Large intestine (tissue), 3 donors: ENCODE results near the gene C1QTNF4. TPM values are rescaled to one million over a fixed set of nuclear protein-coding genes. Genes with fewer than 3 reads are reported as not detected.

ENCODE experiments used
- DNase-seq, 2 donors: peaks; one replicate each; pipeline versions ENCODE4 v3.0.0 to v3.0.0-alpha.2; 2013
- H3K27ac ChIP-seq: one replicate; pipeline ENCODE4 v1.5.1; 2013; ENCODE audit warnings: low read length
- H3K27me3 ChIP-seq: 2 replicates; pipeline ENCODE4 v1.6.1; 2013; ENCODE audit warnings: low read length; ENCODE audit not compliant: control insufficient read depth, insufficient read depth
- H3K36me3 ChIP-seq: 2 replicates; pipeline ENCODE4 v1.6.1; 2013; ENCODE audit warnings: low read length; ENCODE audit not compliant: control insufficient read depth, insufficient read depth
- H3K4me1 ChIP-seq: one replicate; pipeline ENCODE4 v1.6.1; 2013; ENCODE audit warnings: low read length; ENCODE audit not compliant: control insufficient read depth, insufficient read depth
- H3K4me3 ChIP-seq: one replicate; pipeline ENCODE4 v1.5.1; 2013; ENCODE audit warnings: low read length
- H3K9me3 ChIP-seq: one replicate; pipeline ENCODE4 v1.6.1; 2013; ENCODE audit warnings: mild to moderate bottlenecking, low read depth, low read length, moderate library complexity; ENCODE audit not compliant: control insufficient read depth
- WGBS: methylation state at CpG from one replicate; pipeline ENCODE4 v1.1.5; 2013; ENCODE audit warnings: low lambda C conversion rate; ENCODE audit not compliant: insufficient coverage; 5-methylcytosine and 5-hydroxymethylcytosine counted together
- polyA plus RNA-seq: library from polyadenylated mRNA; unstranded; fragments of 120-200 nt; gene quantifications from one replicate; pipeline ENCODE4 v1.2.1, GENCODE V29; 2013

The C1QTNF4 gene
- polyA plus RNA-seq, 1 donor = 3.7 TPM

GRCh38 chr11:47586098-47586855 lies 7.9 kb downstream of the C1QTNF4 start, which contains the start of gene FAM180B:
Gene FAM180B (plus strand): TSS chr11:47586678. CDS start chr11:47586769, 91 bp downstream.
- Histone ChIP-seq H3K27me3 (peaks cover 4% of the 10 kb centered on the region), H3K36me3 (peaks cover 38% of the 10 kb centered on the region), H3K4me1 (peaks cover 17% of the 10 kb centered on the region), H3K4me3 (no peak within 1 kb of the TSS), H3K9me3 (peaks cover 5% of the 10 kb centered on the region), H3K27ac (peak within 1 kb of the TSS; percentile 60)
- DNase-seq = no peak
- no CpG with 5 or more reads among the region's 12 CpGs for WGBS

- Histone ChIP-seq H3K27me3 (no peaks in the 10 kb centered on the region), H3K4me3 (no peak overlapping the region), H3K4me1 (peaks cover 22% of the 10 kb centered on the region), H3K9me3 (no peaks in the 10 kb centered on the region), H3K36me3 (peaks cover 51% of the 10 kb centered on the region), H3K27ac (no peak overlapping the region)
- no peak for DNase-seq
- WGBS = no CpG with 5 or more reads among the region's 5 CpGs
Observed at GRCh38 chr11:47583844-47584243, 10.4 kb downstream of the C1QTNF4 start.

GRCh38 chr11:47578524-47579494 lies 15.4 kb downstream of the C1QTNF4 start, which contains the start of the genes KBTBD4 and NDUFS3:
Gene KBTBD4 (minus strand): TSS chr11:47578970. CDS start chr11:47578951, 19 bp downstream.
Gene NDUFS3 (plus strand): TSS chr11:47579074. CDS start chr11:47579092, 18 bp downstream.
- H3K4me1 ChIP-seq = peaks cover 15% of the 10 kb centered on the region
- DNase-seq = peak; percentile 87 to 92
- H3K36me3 ChIP-seq = peaks cover 48% of the 10 kb centered on the region
- WGBS = no CpG with 5 or more reads among the region's 72 CpGs
- H3K4me3 ChIP-seq = peak within 1 kb of the TSS; percentile 88
- no peaks in the 10 kb centered on the region for H3K9me3 ChIP-seq
- H3K27ac ChIP-seq = peak within 1 kb of the TSS; percentile 91
- no peaks in the 10 kb centered on the region for H3K27me3 ChIP-seq

- Histone ChIP-seq H3K27ac (no peak overlapping the region), H3K4me3 (no peak overlapping the region), H3K36me3 (peaks cover 48% of the 10 kb centered on the region), H3K9me3 (no peaks in the 10 kb centered on the region), H3K27me3 (no peaks in the 10 kb centered on the region), H3K4me1 (peaks cover 15% of the 10 kb centered on the region)
- DNase-seq = no peak
- no CpG with 5 or more reads among the region's 13 CpGs for WGBS
Observed at GRCh38 chr11:47577460-47578041, 16.7 kb downstream of the C1QTNF4 start.

- no CpG with 5 or more reads among the region's 11 CpGs for WGBS
Observed at GRCh38 chr11:47573321-47573720, 20.9 kb downstream of the C1QTNF4 start.

GRCh38 chr11:47572715-47573255 lies 21.4 kb downstream of the C1QTNF4 start:
- no CpG with 5 or more reads among the region's 8 CpGs for WGBS
- peaks cover 45% of the 10 kb centered on the region for H3K36me3 ChIP-seq
- no peaks in the 10 kb centered on the region for H3K27me3 ChIP-seq
- no peaks in the 10 kb centered on the region for H3K9me3 ChIP-seq
- no peak for DNase-seq
- H3K27ac ChIP-seq = no peak overlapping the region
- H3K4me1 ChIP-seq = peaks cover 3% of the 10 kb centered on the region
- no peak overlapping the region for H3K4me3 ChIP-seq

More at GRCh38 chr11:47573321-47573720, 20.9 kb downstream of the C1QTNF4 start:
- H3K27ac ChIP-seq = no peak overlapping the region
- no peak for DNase-seq
- peaks cover 45% of the 10 kb centered on the region for H3K36me3 ChIP-seq
- H3K4me3 ChIP-seq = no peak overlapping the region
- H3K27me3 ChIP-seq = no peaks in the 10 kb centered on the region
- peaks cover 7% of the 10 kb centered on the region for H3K4me1 ChIP-seq
- no peaks in the 10 kb centered on the region for H3K9me3 ChIP-seq

- Histone ChIP-seq H3K9me3 (no peaks in the 10 kb centered on the region), H3K27ac (no peak overlapping the region), H3K4me3 (no peak overlapping the region), H3K27me3 (no peaks in the 10 kb centered on the region), H3K36me3 (peaks cover 38% of the 10 kb centered on the region), H3K4me1 (no peaks in the 10 kb centered on the region)
- WGBS = no CpG with 5 or more reads among the region's 1 CpG
- DNase-seq = no peak
Observed at GRCh38 chr11:47571895-47572294, 22.3 kb downstream of the C1QTNF4 start.

GRCh38 chr11:47571357-47571729 lies 22.9 kb downstream of the C1QTNF4 start:
- WGBS = 100% methylated on average over 1 of the region's 4 CpGs
- no peaks in the 10 kb centered on the region for H3K27me3 ChIP-seq
- no peak overlapping the region for H3K27ac ChIP-seq
- no peak overlapping the region for H3K4me3 ChIP-seq
- no peak for DNase-seq
- H3K9me3 ChIP-seq = no peaks in the 10 kb centered on the region
- H3K36me3 ChIP-seq = peaks cover 38% of the 10 kb centered on the region
- no peaks in the 10 kb centered on the region for H3K4me1 ChIP-seq

GRCh38 chr11:47570651-47571356 lies 23.4 kb downstream of the C1QTNF4 start:
- peaks cover 1% of the 10 kb centered on the region for H3K9me3 ChIP-seq
- no peak for DNase-seq
- no peak overlapping the region for H3K27ac ChIP-seq
- WGBS = no CpG with 5 or more reads among the region's 3 CpGs
- H3K4me1 ChIP-seq = no peaks in the 10 kb centered on the region
- H3K36me3 ChIP-seq = peaks cover 36% of the 10 kb centered on the region
- no peak overlapping the region for H3K4me3 ChIP-seq
- H3K27me3 ChIP-seq = no peaks in the 10 kb centered on the region
